Measurements from ENCODE around the gene MAGI3.
A peak's percentile ranks its signal among the peaks of the same experiment; 100 is the strongest.
"Not testable (repeated sequence)": the region's sequence is repeated elsewhere in the genome, so short reads cannot be mapped to it uniquely, and the experiment has no call there.

Gene MAGI3

DNA sequence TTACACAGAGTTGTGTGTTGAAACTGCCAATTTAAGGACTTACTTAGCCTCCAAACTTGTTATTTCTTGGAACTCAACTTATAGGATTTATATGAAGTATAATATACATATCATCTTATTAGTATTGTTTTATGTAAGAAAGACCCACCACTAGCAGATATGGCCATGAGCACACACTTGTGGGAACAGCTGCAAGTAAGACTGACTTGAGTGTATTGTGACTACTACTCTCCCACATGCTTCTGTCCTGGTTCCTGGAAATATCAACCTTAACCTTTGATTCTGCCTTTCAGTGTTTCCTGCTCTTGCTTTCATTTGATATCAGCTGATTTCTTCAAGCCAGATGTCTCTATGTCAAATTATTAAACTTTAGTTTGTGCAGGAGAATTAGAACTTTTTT, 175.3 kb downstream of the MAGI3 start:
- H3K27ac ChIP-seq (ENCODE audit: extremely low read depth, low read depth, low read length): no peak overlapping the region
- no peaks in the 10 kb centered on the region for H3K9me3 ChIP-seq (ENCODE audit: control insufficient read depth, insufficient read depth, low read depth, low read length)
- ChIA-PET CTCF (no interaction called here), POLR2A (no interaction called here)
- no peak overlapping the region for H3K4me3 ChIP-seq (ENCODE audit: low read depth, low read length)
- no peaks in the 10 kb centered on the region for H3K4me1 ChIP-seq (ENCODE audit: control insufficient read depth, insufficient read depth, low read length)
- H3K36me3 ChIP-seq (ENCODE audit: control insufficient read depth in 2 of 2, insufficient read depth in 1 of 2, low read length in 2 of 2): no peaks in the 10 kb centered on the region
- TF ChIP-seq, protein P1, sequence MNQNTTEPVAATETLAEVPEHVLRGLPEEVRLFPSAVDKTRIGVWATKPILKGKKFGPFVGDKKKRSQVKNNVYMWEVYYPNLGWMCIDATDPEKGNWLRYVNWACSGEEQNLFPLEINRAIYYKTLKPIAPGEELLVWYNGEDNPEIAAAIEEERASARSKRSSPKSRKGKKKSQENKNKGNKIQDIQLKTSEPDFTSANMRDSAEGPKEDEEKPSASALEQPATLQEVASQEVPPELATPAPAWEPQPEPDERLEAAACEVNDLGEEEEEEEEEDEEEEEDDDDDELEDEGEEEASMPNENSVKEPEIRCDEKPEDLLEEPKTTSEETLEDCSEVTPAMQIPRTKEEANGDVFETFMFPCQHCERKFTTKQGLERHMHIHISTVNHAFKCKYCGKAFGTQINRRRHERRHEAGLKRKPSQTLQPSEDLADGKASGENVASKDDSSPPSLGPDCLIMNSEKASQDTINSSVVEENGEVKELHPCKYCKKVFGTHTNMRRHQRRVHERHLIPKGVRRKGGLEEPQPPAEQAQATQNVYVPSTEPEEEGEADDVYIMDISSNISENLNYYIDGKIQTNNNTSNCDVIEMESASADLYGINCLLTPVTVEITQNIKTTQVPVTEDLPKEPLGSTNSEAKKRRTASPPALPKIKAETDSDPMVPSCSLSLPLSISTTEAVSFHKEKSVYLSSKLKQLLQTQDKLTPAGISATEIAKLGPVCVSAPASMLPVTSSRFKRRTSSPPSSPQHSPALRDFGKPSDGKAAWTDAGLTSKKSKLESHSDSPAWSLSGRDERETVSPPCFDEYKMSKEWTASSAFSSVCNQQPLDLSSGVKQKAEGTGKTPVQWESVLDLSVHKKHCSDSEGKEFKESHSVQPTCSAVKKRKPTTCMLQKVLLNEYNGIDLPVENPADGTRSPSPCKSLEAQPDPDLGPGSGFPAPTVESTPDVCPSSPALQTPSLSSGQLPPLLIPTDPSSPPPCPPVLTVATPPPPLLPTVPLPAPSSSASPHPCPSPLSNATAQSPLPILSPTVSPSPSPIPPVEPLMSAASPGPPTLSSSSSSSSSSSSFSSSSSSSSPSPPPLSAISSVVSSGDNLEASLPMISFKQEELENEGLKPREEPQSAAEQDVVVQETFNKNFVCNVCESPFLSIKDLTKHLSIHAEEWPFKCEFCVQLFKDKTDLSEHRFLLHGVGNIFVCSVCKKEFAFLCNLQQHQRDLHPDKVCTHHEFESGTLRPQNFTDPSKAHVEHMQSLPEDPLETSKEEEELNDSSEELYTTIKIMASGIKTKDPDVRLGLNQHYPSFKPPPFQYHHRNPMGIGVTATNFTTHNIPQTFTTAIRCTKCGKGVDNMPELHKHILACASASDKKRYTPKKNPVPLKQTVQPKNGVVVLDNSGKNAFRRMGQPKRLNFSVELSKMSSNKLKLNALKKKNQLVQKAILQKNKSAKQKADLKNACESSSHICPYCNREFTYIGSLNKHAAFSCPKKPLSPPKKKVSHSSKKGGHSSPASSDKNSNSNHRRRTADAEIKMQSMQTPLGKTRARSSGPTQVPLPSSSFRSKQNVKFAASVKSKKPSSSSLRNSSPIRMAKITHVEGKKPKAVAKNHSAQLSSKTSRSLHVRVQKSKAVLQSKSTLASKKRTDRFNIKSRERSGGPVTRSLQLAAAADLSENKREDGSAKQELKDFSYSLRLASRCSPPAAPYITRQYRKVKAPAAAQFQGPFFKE (tag by site-specific recombination; IDR thresholded peaks at IDR 0.05; ENCODE audit: borderline replicate concordance): no peak
- TF ChIP-seq ZNF416 (tag by site-specific recombination; IDR thresholded peaks at IDR 0.05): no peak
- TF ChIP-seq WT1 (tag by site-specific recombination; IDR thresholded peaks at IDR 0.05): no peak

DNA sequence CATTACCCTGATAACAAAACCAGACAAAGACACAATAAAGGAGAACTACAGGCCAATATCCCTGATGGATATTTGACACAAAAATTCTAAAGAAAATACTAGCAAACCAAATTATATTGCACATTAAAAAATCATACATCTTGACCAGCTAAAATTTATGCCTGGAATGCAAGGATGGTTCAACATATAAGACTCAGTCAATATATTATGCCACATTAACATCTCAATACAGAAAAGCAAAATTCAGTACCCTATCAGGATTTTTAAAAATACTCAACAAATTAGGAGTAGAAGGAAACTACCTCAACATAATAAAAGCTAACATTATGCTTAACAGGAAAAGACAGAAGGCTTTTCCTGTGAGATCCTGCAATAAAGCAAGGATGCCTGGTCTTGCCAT, 177.1 kb downstream of the MAGI3 start:
- H3K36me3 ChIP-seq (ENCODE audit: control insufficient read depth in 2 of 2, insufficient read depth in 1 of 2, low read length in 2 of 2): no peaks in the 10 kb centered on the region
- no peak overlapping the region for H3K27ac ChIP-seq (ENCODE audit: extremely low read depth, low read depth, low read length)
- H3K4me3 ChIP-seq (ENCODE audit: low read depth, low read length): no peak overlapping the region
- H3K4me1 ChIP-seq (ENCODE audit: control insufficient read depth, insufficient read depth, low read length): no peaks in the 10 kb centered on the region
- peak; percentile 26 for TF ChIP-seq SETDB1 (IDR thresholded peaks at IDR 0.05; ENCODE audit: insufficient read length, low read length)
- TF ChIP-seq, protein P2, sequence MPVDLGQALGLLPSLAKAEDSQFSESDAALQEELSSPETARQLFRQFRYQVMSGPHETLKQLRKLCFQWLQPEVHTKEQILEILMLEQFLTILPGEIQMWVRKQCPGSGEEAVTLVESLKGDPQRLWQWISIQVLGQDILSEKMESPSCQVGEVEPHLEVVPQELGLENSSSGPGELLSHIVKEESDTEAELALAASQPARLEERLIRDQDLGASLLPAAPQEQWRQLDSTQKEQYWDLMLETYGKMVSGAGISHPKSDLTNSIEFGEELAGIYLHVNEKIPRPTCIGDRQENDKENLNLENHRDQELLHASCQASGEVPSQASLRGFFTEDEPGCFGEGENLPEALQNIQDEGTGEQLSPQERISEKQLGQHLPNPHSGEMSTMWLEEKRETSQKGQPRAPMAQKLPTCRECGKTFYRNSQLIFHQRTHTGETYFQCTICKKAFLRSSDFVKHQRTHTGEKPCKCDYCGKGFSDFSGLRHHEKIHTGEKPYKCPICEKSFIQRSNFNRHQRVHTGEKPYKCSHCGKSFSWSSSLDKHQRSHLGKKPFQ (tag by site-specific recombination; IDR thresholded peaks at IDR 0.05): no peak
- H3K9me3 ChIP-seq (ENCODE audit: control insufficient read depth, insufficient read depth, low read depth, low read length): no peaks in the 10 kb centered on the region
- ChIA-PET CTCF (no interaction called here), POLR2A (no interaction called here)

DNA sequence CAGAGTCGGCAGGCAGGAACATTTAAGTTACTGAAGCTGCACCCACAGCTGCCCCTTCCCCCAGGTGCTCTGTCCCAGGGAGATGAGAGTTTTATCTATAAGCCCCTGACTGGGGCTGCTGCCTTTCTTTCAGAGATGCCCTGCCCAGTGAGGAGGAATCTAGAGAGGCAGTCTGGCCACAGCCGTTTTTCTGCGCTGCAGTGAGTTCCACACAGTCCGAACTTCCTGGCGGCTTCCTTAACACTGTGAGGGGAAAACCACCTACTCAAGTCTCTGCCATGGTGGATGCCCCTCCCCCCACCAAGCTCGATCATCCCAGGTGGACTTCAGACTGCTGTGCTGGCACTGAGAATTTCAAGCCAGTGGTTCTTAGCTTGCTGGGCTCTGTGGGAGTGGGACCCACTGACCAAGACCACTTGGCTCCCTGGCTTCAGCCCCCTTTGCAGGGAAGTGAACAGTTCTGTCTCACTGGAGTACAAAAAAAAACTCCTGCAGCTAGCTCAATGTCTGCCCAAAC, 185.5 kb downstream of the MAGI3 start:
- H3K4me1 ChIP-seq (ENCODE audit: control insufficient read depth, insufficient read depth, low read length); H3K4me3 ChIP-seq (ENCODE audit: low read depth, low read length); H3K36me3 ChIP-seq (ENCODE audit: control insufficient read depth in 2 of 2, insufficient read depth in 1 of 2, low read length in 2 of 2); H3K9me3 ChIP-seq (ENCODE audit: control insufficient read depth, insufficient read depth, low read depth, low read length); POLR2A ChIA-PET; CTCF ChIA-PET; H3K27ac ChIP-seq (ENCODE audit: extremely low read depth, low read depth, low read length): not testable (repeated sequence)

DNA sequence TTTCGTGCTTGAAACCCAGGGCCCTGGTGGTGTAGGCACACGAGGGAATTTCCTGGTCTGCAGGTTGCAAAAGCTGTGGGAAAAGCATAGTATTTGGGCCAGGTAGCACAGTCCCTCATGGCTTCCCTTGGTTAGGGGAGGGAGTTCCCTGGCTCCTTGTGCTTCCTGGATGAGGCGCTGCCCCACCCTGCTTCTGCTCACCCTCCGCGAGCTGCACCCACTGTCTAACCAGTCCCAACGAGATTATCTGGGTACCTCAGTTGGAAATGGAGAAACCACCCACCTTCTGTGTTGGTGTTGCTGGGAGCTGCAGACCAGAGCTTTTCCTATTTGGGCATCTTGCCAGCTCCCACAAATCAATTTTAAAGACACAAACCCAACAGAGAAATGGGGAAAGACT, 186.0 kb downstream of the MAGI3 start:
- ChIA-PET CTCF (no interaction called here), POLR2A (no interaction called here)
- Histone ChIP-seq H3K9me3 (ENCODE audit: control insufficient read depth, insufficient read depth, low read depth, low read length) (no peaks in the 10 kb centered on the region), H3K4me3 (ENCODE audit: low read depth, low read length) (no peak overlapping the region), H3K4me1 (ENCODE audit: control insufficient read depth, insufficient read depth, low read length) (no peaks in the 10 kb centered on the region), H3K36me3 (ENCODE audit: control insufficient read depth in 2 of 2, insufficient read depth in 1 of 2, low read length in 2 of 2) (no peaks in the 10 kb centered on the region), H3K27ac (ENCODE audit: extremely low read depth, low read depth, low read length) (no peak overlapping the region)
- no peak for TF ChIP-seq TCF7L2 (IDR thresholded peaks at IDR 0.05; ENCODE audit: borderline replicate concordance, low read depth, low read length)
- no peak for TF ChIP-seq ZNF175 (tag by site-specific recombination; IDR thresholded peaks at IDR 0.05)
- no peak for TF ChIP-seq ZNF394 (tag by site-specific recombination; IDR thresholded peaks at IDR 0.05; ENCODE audit: borderline replicate concordance)
- no peak for TF ChIP-seq ZNF596 (tag by site-specific recombination; IDR thresholded peaks at IDR 0.05)
- TF ChIP-seq ZNF223 (tag by site-specific recombination; IDR thresholded peaks at IDR 0.05): no peak
- no peak for TF ChIP-seq ZNF624 (tag by site-specific recombination; IDR thresholded peaks at IDR 0.05)
- no peak for TF ChIP-seq GLIS2 (tag by site-specific recombination; IDR thresholded peaks at IDR 0.05)
- no peak for TF ChIP-seq ZNF660 (tag by site-specific recombination; IDR thresholded peaks at IDR 0.05)
